ENCODE data around the gene DHFR2. TPM values are rescaled to one million over a fixed set of nuclear protein-coding genes. Genes with fewer than 3 reads are reported as not detected.

DHFR2 gene
- polyA plus RNA-seq, 1 of the 3 experiments (the other 2 are of a cell fraction): 1.3 TPM

DNA sequence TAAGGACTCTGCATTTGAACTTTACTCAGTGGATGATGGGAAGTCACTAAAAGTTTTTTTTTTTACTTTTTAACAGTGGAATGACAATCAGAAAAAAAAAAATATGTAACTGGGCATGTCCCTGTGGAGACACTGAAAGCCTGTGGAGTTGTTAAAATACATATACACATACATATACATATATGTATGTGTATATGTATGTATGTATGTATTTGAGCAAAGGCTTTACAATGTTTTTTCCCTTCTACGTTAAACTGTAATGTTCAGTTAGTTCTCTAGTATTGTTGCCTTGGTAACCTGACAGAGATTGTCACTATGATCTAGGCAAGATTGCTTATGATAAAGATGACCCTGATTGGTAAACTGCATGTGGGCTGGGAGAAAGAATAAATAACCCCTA is 30.4 kb upstream of the DHFR2 start (continued):
- TF ChIP-seq RXRA (IDR thresholded peaks at IDR 0.05; ENCODE audit: borderline replicate concordance, low read depth) (no peak), SMC3 (IDR thresholded peaks at IDR 0.05; ENCODE audit: low read depth, low read length) (no peak), NRF1 (IDR thresholded peaks at IDR 0.05; ENCODE audit: low read depth, low read length) (no peak), GATA2 (CRISPR knock-in tag; IDR thresholded peaks at IDR 0.05) (no peak)
- TF ChIP-seq, protein P1, sequence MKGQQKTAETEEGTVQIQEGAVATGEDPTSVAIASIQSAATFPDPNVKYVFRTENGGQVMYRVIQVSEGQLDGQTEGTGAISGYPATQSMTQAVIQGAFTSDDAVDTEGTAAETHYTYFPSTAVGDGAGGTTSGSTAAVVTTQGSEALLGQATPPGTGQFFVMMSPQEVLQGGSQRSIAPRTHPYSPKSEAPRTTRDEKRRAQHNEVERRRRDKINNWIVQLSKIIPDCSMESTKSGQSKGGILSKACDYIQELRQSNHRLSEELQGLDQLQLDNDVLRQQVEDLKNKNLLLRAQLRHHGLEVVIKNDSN (IDR thresholded peaks at IDR 0.05; ENCODE audit: borderline replicate concordance, low read depth): no peak
- TF ChIP-seq, protein P2, sequence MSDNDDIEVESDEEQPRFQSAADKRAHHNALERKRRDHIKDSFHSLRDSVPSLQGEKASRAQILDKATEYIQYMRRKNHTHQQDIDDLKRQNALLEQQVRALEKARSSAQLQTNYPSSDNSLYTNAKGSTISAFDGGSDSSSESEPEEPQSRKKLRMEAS (IDR thresholded peaks at IDR 0.05; ENCODE audit: low read depth): no peak
- TF ChIP-seq, protein P3, sequence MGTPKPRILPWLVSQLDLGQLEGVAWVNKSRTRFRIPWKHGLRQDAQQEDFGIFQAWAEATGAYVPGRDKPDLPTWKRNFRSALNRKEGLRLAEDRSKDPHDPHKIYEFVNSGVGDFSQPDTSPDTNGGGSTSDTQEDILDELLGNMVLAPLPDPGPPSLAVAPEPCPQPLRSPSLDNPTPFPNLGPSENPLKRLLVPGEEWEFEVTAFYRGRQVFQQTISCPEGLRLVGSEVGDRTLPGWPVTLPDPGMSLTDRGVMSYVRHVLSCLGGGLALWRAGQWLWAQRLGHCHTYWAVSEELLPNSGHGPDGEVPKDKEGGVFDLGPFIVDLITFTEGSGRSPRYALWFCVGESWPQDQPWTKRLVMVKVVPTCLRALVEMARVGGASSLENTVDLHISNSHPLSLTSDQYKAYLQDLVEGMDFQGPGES (IDR thresholded peaks at IDR 0.05; ENCODE audit: low read depth, low read length): no peak
- TF ChIP-seq, protein P4, sequence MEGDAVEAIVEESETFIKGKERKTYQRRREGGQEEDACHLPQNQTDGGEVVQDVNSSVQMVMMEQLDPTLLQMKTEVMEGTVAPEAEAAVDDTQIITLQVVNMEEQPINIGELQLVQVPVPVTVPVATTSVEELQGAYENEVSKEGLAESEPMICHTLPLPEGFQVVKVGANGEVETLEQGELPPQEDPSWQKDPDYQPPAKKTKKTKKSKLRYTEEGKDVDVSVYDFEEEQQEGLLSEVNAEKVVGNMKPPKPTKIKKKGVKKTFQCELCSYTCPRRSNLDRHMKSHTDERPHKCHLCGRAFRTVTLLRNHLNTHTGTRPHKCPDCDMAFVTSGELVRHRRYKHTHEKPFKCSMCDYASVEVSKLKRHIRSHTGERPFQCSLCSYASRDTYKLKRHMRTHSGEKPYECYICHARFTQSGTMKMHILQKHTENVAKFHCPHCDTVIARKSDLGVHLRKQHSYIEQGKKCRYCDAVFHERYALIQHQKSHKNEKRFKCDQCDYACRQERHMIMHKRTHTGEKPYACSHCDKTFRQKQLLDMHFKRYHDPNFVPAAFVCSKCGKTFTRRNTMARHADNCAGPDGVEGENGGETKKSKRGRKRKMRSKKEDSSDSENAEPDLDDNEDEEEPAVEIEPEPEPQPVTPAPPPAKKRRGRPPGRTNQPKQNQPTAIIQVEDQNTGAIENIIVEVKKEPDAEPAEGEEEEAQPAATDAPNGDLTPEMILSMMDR (IDR thresholded peaks at IDR 0.05): no peak

DNA sequence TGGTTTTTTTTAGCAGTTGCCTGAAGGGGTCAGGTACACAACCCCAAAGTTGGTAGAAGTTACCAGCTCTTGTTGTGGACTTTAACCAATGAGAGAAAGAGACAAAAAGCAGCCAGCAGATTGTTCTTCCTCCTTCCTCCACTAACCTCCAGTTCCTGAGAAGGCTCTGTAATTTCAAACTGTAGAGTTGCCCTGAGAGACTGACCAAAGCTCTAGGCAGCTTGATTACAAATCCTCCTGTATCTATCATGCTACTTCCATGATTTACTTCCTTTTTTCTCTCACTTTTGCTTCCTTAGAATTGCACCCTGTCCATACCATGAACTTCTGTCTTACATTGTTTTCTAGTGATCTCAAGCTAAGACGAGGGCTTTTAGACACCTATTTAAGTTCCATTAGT is 29.4 kb upstream of the DHFR2 start:
- ChIA-PET POLR2A (no interaction called here), CTCF (interaction anchor here (0.6 to 0.8 kb wide), 2 partner anchors 29 to 167 kb away, joined by 3 to 4 read pairs; no protein-coding TSS in a partner anchor)
- no peak for DNase-seq
- Histone ChIP-seq H3K9me2 (no peaks in the 10 kb centered on the region), H3K4me1 (ENCODE audit: control insufficient read depth in 1 of 2, insufficient read depth in 2 of 2, low read depth in 1 of 2, low read length in 1 of 2) (peaks cover 0 to 2% of the 10 kb centered on the region in 2 experiments; a peak in 1 of 4 replicates), H3K9ac (no peak overlapping the region), H3K79me2 (ENCODE audit: insufficient read depth) (no peaks in the 10 kb centered on the region), H2AFZ (ENCODE audit: low read depth) (no peak overlapping the region), H3K9me3 (no peaks in the 10 kb centered on the region), H3F3A (replicated peaks; ENCODE audit: insufficient read depth) (no peaks in the 10 kb centered on the region), H4K20me1 (ENCODE audit: insufficient read depth) (no peaks in the 10 kb centered on the region), H3K4me2 (no peak overlapping the region), H3K27ac (ENCODE audit: low read depth in 2 of 2, low read length in 1 of 2) (no peak overlapping the region), H3K36me3 (replicated peaks in 1 of 2; ENCODE audit: control insufficient read depth in 1 of 2, insufficient read depth in 2 of 2, low read length in 1 of 2) (peaks cover 26 to 38% of the 10 kb centered on the region in 2 experiments), H3K27me3 (ENCODE audit: insufficient read depth) (no peaks in the 10 kb centered on the region), H3K4me3 (ENCODE audit: low read depth in 2 of 2, low read length in 1 of 2) (no peak overlapping the region)
- 90% methylated on average over 1 of the region's 1 CpG for WGBS (ENCODE audit: low lambda C conversion rate)
- no peak for TF ChIP-seq YY1 (IDR thresholded peaks at IDR 0.05; ENCODE audit: low read depth)
- no peak for TF ChIP-seq SMC3 (IDR thresholded peaks at IDR 0.05; ENCODE audit: low read depth, low read length)
- TF ChIP-seq, protein P5, sequence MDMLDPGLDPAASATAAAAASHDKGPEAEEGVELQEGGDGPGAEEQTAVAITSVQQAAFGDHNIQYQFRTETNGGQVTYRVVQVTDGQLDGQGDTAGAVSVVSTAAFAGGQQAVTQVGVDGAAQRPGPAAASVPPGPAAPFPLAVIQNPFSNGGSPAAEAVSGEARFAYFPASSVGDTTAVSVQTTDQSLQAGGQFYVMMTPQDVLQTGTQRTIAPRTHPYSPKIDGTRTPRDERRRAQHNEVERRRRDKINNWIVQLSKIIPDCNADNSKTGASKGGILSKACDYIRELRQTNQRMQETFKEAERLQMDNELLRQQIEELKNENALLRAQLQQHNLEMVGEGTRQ (IDR thresholded peaks at IDR 0.05; ENCODE audit: borderline replicate concordance, low read depth, low read length): no peak
- no peak for TF ChIP-seq JUND (IDR thresholded peaks at IDR 0.05)
- no peak for TF ChIP-seq TAF1 (IDR thresholded peaks at IDR 0.05; ENCODE audit: borderline replicate concordance, low read depth, low read length)
- TF ChIP-seq, protein P4 (IDR thresholded peaks at IDR 0.05): no peak
- TF ChIP-seq, protein P6, sequence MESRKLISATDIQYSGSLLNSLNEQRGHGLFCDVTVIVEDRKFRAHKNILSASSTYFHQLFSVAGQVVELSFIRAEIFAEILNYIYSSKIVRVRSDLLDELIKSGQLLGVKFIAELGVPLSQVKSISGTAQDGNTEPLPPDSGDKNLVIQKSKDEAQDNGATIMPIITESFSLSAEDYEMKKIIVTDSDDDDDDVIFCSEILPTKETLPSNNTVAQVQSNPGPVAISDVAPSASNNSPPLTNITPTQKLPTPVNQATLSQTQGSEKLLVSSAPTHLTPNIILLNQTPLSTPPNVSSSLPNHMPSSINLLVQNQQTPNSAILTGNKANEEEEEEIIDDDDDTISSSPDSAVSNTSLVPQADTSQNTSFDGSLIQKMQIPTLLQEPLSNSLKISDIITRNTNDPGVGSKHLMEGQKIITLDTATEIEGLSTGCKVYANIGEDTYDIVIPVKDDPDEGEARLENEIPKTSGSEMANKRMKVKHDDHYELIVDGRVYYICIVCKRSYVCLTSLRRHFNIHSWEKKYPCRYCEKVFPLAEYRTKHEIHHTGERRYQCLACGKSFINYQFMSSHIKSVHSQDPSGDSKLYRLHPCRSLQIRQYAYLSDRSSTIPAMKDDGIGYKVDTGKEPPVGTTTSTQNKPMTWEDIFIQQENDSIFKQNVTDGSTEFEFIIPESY (IDR thresholded peaks at IDR 0.05; ENCODE audit: borderline replicate concordance, low read depth): no peak
- no peak for TF ChIP-seq ELF1 (IDR thresholded peaks at IDR 0.05)
- TF ChIP-seq, protein P3 (IDR thresholded peaks at IDR 0.05; ENCODE audit: low read depth, low read length): no peak
- no peak for TF ChIP-seq FOSL2 (IDR thresholded peaks at IDR 0.05; ENCODE audit: borderline replicate concordance, low read depth)
- TF ChIP-seq CHD2 (IDR thresholded peaks at IDR 0.05; ENCODE audit: low read length, partially characterized antibody): no peak

Measured in SK-N-SH (cell line).